Neural cell (in vitro differentiated cells): ENCODE measurements around the gene ABHD17C. TPM values are rescaled to one million over a fixed set of nuclear protein-coding genes. Genes with fewer than 3 reads are reported as not detected.

Source experiments
- H2AFZ ChIP-seq: fragments of 200-600, 300-800 bp; sonication (generic), shearing (Covaris generic); 2 replicates; pipeline ENCODE4 v1.6.0; 2014; ENCODE audit warnings: low read depth, mild to moderate bottlenecking, antibody characterized with exemption, low read length, moderate library complexity
- H3F3A ChIP-seq: fragments of 200-600 bp; shearing (Covaris generic); 2 replicates; pipeline ENCODE4 v1.6.1; 2016; ENCODE audit warnings: mild to moderate bottlenecking, moderate library complexity, mixed read lengths, antibody characterized with exemption, low read length; ENCODE audit not compliant: insufficient read depth, poor library complexity, severe bottlenecking
- H3K27ac ChIP-seq: fragments of 200-600, 300-800 bp; sonication (generic), shearing (Covaris generic); 2 replicates; pipeline ENCODE4 v1.5.1; 2014; ENCODE audit warnings: mild to moderate bottlenecking, low read length, moderate library complexity
- H3K27me3 ChIP-seq: fragments of 300-800, 200-600 bp; sonication (generic), shearing (Covaris generic); 2 replicates; pipeline ENCODE4 v1.6.0; 2014; ENCODE audit warnings: mild to moderate bottlenecking, low read depth, low read length, moderate library complexity; ENCODE audit not compliant: insufficient read depth
- H3K36me3 ChIP-seq: fragments of 300-800, 200-600 bp; sonication (generic), shearing (Covaris generic); 2 replicates; pipeline ENCODE4 v1.5.1; 2014; ENCODE audit warnings: mild to moderate bottlenecking, antibody characterized with exemption, low read length, moderate library complexity; ENCODE audit not compliant: insufficient read depth
- H3K4me2 ChIP-seq: fragments of 300-800, 200-600 bp; sonication (generic), shearing (Covaris generic); 2 replicates; pipeline ENCODE4 v1.6.0; 2014; ENCODE audit warnings: mild to moderate bottlenecking, low read length
- H3K4me3 ChIP-seq: fragments of 300-800, 200-600 bp; sonication (generic), shearing (Covaris generic); 2 replicates; pipeline ENCODE4 v1.5.1; 2014; ENCODE audit warnings: mild to moderate bottlenecking, low read length, moderate library complexity
- H3K79me2 ChIP-seq: fragments of 200-600 bp; shearing (Covaris generic); replicated peaks from 2 replicates; pipeline ENCODE4 v1.6.0; 2014; ENCODE audit warnings: mild to moderate bottlenecking, low read length, moderate library complexity; ENCODE audit not compliant: insufficient read depth
- H3K9ac ChIP-seq: fragments of 300-800, 200-600 bp; sonication (generic), shearing (Covaris generic); 2 replicates; pipeline ENCODE4 v1.6.1; 2016; ENCODE audit warnings: mild to moderate bottlenecking, low read length, mixed read lengths
- H3K9me2 ChIP-seq: fragments of 200-600 bp; shearing (Covaris generic); 2 replicates; pipeline ENCODE4 v1.6.1; 2016; ENCODE audit warnings: mild to moderate bottlenecking, low read length, mixed read lengths; ENCODE audit not compliant: insufficient read depth
- H3K9me3 ChIP-seq: fragments of 200-600, 300-800 bp; sonication (generic), shearing (Covaris generic); 2 replicates; pipeline ENCODE4 v1.6.1; 2016; ENCODE audit warnings: mild to moderate bottlenecking, mixed run types, low read length, moderate library complexity, mixed read lengths
- H4K20me1 ChIP-seq: fragments of 200-600 bp; shearing (Covaris generic); 2 replicates; pipeline ENCODE4 v1.6.1; 2016; ENCODE audit warnings: mild to moderate bottlenecking, mixed run types; ENCODE audit not compliant: insufficient read depth
- EP300 ChIP-seq: fragments of 450-650 bp; conservative IDR thresholded peaks from 2 replicates; pipeline ENCODE4 v1.6.1; 2014; ENCODE audit warnings: antibody characterized with exemption, mild to moderate bottlenecking, moderate library complexity; ENCODE audit not compliant: poor library complexity, severe bottlenecking
- EZH2 ChIP-seq: fragments of 200-600, 300-800 bp; shearing (Covaris generic), sonication (generic); IDR thresholded peaks from 2 replicates; pipeline ENCODE4 v1.6.1; 2014; ENCODE audit warnings: antibody characterized with exemption, low read length, borderline replicate concordance, mild to moderate bottlenecking; ENCODE audit not compliant: insufficient read depth, poor library complexity, severe bottlenecking
- MXI1 ChIP-seq: fragments of 450-650 bp; conservative IDR thresholded peaks from 2 replicates; pipeline ENCODE4 v1.6.1; 2014; ENCODE audit warnings: antibody characterized with exemption, mild to moderate bottlenecking; ENCODE audit not compliant: poor library complexity, severe bottlenecking
- POLR2AphosphoS5 ChIP-seq: IDR thresholded peaks from 2 replicates; pipeline ENCODE4 v1.6.1; 2012
- RAD21 ChIP-seq: fragments of 450-650 bp; conservative IDR thresholded peaks from 2 replicates; pipeline ENCODE4 v1.6.1; 2014; ENCODE audit warnings: antibody characterized with exemption, mild to moderate bottlenecking, moderate library complexity
- SMC3 ChIP-seq: fragments of 450-650 bp; conservative IDR thresholded peaks from 2 replicates; pipeline ENCODE4 v1.6.1; 2014; ENCODE audit warnings: antibody characterized with exemption, mild to moderate bottlenecking, moderate library complexity; ENCODE audit not compliant: poor library complexity
- TAF1 ChIP-seq: IDR thresholded peaks from 2 replicates; pipeline ENCODE4 v1.6.1; 2012; ENCODE audit warnings: low read depth
- polyA plus RNA-seq: library from polyadenylated mRNA; depleted of rRNA; stranded (reverse); fragments of >200 nt; gene quantifications from 2 replicates; pipeline ENCODE4 v1.2.3, GENCODE V29; 2014
- TF ChIP-seq, protein P1 (sequence below): IDR thresholded peaks from 2 replicates; pipeline ENCODE4 v1.6.1; 2012; ENCODE audit warnings: borderline replicate concordance
- TF ChIP-seq, protein P2 (sequence below): fragments of 450-650 bp; IDR thresholded peaks from 2 replicates; pipeline ENCODE4 v1.5.1; 2014; ENCODE audit warnings: antibody characterized with exemption, mild to moderate bottlenecking, moderate library complexity; ENCODE audit not compliant: poor library complexity, severe bottlenecking

ABHD17C gene
- polyA plus RNA-seq, 1 donor from 2014 or later = 18.3 TPM

DNA sequence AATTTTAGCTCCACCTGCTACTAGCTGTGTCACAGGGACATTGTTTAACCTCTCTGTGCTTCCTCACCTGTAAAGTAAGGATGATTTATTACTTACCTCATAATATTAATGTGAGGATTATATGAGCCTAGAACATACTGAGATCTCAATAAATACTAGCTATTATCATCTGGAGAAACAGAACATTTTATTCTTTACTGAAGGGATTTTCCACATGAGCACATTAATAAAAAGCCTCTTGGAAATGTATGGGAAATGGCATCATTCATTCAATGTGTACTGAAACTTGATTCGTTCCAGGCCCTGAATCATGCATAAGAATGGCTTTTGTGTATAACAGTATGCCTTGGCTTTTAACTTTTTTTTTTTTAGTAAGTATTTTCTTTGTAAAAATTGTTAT, 73.0 kb downstream of the ABHD17C start:
- no peaks in the 10 kb centered on the region for H3K36me3 ChIP-seq
- no peaks in the 10 kb centered on the region for H3F3A ChIP-seq
- TF ChIP-seq TAF1 = no peak
- TF ChIP-seq EZH2 = no peak
- no peak for TF ChIP-seq EP300
- TF ChIP-seq MXI1 = no peak
- TF ChIP-seq, protein P1, sequence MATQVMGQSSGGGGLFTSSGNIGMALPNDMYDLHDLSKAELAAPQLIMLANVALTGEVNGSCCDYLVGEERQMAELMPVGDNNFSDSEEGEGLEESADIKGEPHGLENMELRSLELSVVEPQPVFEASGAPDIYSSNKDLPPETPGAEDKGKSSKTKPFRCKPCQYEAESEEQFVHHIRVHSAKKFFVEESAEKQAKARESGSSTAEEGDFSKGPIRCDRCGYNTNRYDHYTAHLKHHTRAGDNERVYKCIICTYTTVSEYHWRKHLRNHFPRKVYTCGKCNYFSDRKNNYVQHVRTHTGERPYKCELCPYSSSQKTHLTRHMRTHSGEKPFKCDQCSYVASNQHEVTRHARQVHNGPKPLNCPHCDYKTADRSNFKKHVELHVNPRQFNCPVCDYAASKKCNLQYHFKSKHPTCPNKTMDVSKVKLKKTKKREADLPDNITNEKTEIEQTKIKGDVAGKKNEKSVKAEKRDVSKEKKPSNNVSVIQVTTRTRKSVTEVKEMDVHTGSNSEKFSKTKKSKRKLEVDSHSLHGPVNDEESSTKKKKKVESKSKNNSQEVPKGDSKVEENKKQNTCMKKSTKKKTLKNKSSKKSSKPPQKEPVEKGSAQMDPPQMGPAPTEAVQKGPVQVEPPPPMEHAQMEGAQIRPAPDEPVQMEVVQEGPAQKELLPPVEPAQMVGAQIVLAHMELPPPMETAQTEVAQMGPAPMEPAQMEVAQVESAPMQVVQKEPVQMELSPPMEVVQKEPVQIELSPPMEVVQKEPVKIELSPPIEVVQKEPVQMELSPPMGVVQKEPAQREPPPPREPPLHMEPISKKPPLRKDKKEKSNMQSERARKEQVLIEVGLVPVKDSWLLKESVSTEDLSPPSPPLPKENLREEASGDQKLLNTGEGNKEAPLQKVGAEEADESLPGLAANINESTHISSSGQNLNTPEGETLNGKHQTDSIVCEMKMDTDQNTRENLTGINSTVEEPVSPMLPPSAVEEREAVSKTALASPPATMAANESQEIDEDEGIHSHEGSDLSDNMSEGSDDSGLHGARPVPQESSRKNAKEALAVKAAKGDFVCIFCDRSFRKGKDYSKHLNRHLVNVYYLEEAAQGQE = no peak
- TF ChIP-seq, protein P2, sequence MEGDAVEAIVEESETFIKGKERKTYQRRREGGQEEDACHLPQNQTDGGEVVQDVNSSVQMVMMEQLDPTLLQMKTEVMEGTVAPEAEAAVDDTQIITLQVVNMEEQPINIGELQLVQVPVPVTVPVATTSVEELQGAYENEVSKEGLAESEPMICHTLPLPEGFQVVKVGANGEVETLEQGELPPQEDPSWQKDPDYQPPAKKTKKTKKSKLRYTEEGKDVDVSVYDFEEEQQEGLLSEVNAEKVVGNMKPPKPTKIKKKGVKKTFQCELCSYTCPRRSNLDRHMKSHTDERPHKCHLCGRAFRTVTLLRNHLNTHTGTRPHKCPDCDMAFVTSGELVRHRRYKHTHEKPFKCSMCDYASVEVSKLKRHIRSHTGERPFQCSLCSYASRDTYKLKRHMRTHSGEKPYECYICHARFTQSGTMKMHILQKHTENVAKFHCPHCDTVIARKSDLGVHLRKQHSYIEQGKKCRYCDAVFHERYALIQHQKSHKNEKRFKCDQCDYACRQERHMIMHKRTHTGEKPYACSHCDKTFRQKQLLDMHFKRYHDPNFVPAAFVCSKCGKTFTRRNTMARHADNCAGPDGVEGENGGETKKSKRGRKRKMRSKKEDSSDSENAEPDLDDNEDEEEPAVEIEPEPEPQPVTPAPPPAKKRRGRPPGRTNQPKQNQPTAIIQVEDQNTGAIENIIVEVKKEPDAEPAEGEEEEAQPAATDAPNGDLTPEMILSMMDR = no peak
- TF ChIP-seq RAD21 = no peak
- no peak for TF ChIP-seq SMC3
- TF ChIP-seq POLR2AphosphoS5 = no peak
- no peak overlapping the region for H3K9ac ChIP-seq
- no peaks in the 10 kb centered on the region for H3K27me3 ChIP-seq
- no peaks in the 10 kb centered on the region for H3K79me2 ChIP-seq
- no peak overlapping the region for H3K27ac ChIP-seq
- no peak overlapping the region for H2AFZ ChIP-seq
- no peaks in the 10 kb centered on the region for H4K20me1 ChIP-seq
- no peak overlapping the region for H3K4me2 ChIP-seq
- H3K4me3 ChIP-seq = no peak overlapping the region
- H3K9me2 ChIP-seq = no peaks in the 10 kb centered on the region
- no peaks in the 10 kb centered on the region for H3K9me3 ChIP-seq

DNA sequence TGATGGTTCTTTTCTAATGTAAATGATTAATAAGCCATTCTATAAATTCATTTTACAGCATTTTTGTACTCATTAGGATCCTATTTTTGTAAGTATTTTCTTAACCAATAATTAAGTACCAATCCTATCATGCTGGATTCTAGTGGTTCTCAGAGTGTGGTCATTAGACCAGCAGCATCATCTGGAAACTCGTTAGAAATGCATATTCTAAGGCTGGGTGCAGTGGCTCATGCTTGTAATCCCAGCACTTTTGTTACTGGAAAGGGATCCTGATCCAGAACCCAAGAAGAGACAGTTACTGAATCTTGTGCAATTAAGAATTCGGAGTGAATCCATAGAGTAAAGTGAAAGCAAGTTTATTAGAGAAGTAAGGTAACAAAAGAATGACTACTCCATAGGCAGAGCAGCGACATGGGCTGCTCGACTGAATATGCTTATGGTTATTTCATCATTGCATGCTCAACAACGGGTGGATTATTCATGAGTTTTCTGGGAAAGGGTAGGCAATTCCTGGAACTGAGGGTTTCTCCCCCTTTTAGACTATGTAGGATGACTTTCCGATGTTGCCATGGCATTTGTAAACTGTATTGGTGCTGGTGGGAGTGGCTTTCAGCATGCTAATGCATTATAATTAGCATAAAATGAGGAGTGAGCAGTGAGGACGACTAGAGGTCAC, 74.2 kb downstream of the ABHD17C start:
- Histone ChIP-seq H3K9me3 (no peaks in the 10 kb centered on the region), H3K36me3 (no peaks in the 10 kb centered on the region), H3K27me3 (no peaks in the 10 kb centered on the region), H3K9ac (no peak overlapping the region), H3K27ac (no peak overlapping the region), H3K9me2 (no peaks in the 10 kb centered on the region), H3K4me3 (no peak overlapping the region), H4K20me1 (no peaks in the 10 kb centered on the region), H2AFZ (no peak overlapping the region), H3K79me2 (no peaks in the 10 kb centered on the region), H3K4me2 (no peak overlapping the region), H3F3A (no peaks in the 10 kb centered on the region)
- no peak for TF ChIP-seq TAF1
- no peak for TF ChIP-seq EP300
- TF ChIP-seq, protein P1 = no peak
- TF ChIP-seq SMC3 = no peak
